Fibroblast of upper back skin (primary cell): Measurements from ENCODE around the gene MXRA7.
A peak's percentile ranks its signal among the peaks of the same experiment; 100 is the strongest.
"Not testable (repeated sequence)": the region's sequence is repeated elsewhere in the genome, so short reads cannot be mapped to it uniquely, and the experiment has no call there.

Experiments used
- DNase-seq: peaks from one replicate; pipeline ENCODE4 v3.0.0-alpha.2; 2013

The MXRA7 gene

GRCh38 chr17:76641501-76641900 is 69.3 kb downstream of the MXRA7 start:
- no peak for DNase-seq

GRCh38 chr17:76640550-76641380 is 70.0 kb downstream of the MXRA7 start:
- DNase-seq, result no peak

GRCh38 chr17:76638263-76638662 is 72.5 kb downstream of the MXRA7 start:
- no peak for DNase-seq

GRCh38 chr17:76636486-76637206 is 74.1 kb downstream of the MXRA7 start:
- DNase-seq, result not testable (repeated sequence)

GRCh38 chr17:76635659-76636360 is 75.0 kb downstream of the MXRA7 start:
- DNase-seq, result peak; percentile 43

- peak; percentile 15 for DNase-seq
These were observed 75.7 kb downstream of the MXRA7 start for GRCh38 chr17:76635039-76635438.

GRCh38 chr17:76633628-76634328 is 77.0 kb downstream of the MXRA7 start:
- DNase-seq, result no peak

- DNase-seq, result no peak
These were observed 78.8 kb downstream of the MXRA7 start for GRCh38 chr17:76631821-76632565.

GRCh38 chr17:76630151-76630550 is 80.6 kb downstream of the MXRA7 start:
- DNase-seq, result no peak
